GM23338 (cell line): ENCODE results near the gene PVRIG. TPM values are rescaled to one million over a fixed set of nuclear protein-coding genes. Genes with fewer than 3 reads are reported as not detected.
"Not testable (repeated sequence)": the region's sequence is repeated elsewhere in the genome, so short reads cannot be mapped to it uniquely, and the experiment has no call there.

Experiments used
- ATAC-seq: fragments of 200-7000 bp; cut with Tn5 transposase; 3 replicates; pipeline ENCODE4 v1.9.1; 2020
- DNase-seq: peaks from one replicate; pipeline ENCODE4 v3.0.0-alpha.2; 2015; ENCODE audit warnings: low spot score
- H2AFZ ChIP-seq: fragments of 200-600 bp; sonication (generic); 2 replicates; pipeline ENCODE4 v1.8.0; 2016; ENCODE audit warnings: antibody characterized with exemption, mild to moderate bottlenecking, moderate library complexity
- H3F3A ChIP-seq: fragments of 200-600 bp; sonication (generic); replicated peaks from 2 replicates; pipeline ENCODE4 v1.8.0; 2017; ENCODE audit warnings: antibody characterized with exemption, mixed run types, low read depth
- H3K27ac ChIP-seq: fragments of 200-600 bp; sonication (generic); 2 replicates; pipeline ENCODE4 v1.6.1; 2016; ENCODE audit warnings: low read depth
- H3K27me3 ChIP-seq: fragments of 200-600 bp; sonication (generic); 2 replicates; pipeline ENCODE4 v1.8.0; 2016; ENCODE audit warnings: mild to moderate bottlenecking, mixed run types, moderate library complexity; ENCODE audit not compliant: insufficient read depth
- H3K36me3 ChIP-seq: fragments of 200-600 bp; sonication (generic); 2 replicates; pipeline ENCODE4 v1.8.0; 2016; ENCODE audit warnings: mild to moderate bottlenecking; ENCODE audit not compliant: insufficient read depth
- H3K4me1 ChIP-seq: fragments of 200-600 bp; sonication (generic); 2 replicates; pipeline ENCODE4 v1.8.0; 2016; ENCODE audit warnings: mild to moderate bottlenecking, moderate library complexity; ENCODE audit not compliant: insufficient read depth
- H3K4me2 ChIP-seq: fragments of 200-600 bp; sonication (generic); 2 replicates; pipeline ENCODE4 v1.7.1; 2017; ENCODE audit warnings: mixed run types
- H3K4me3 ChIP-seq: fragments of 200-600 bp; sonication (generic); 2 replicates; pipeline ENCODE4 v1.6.1; 2016; ENCODE audit warnings: mixed run types
- H3K79me2 ChIP-seq: fragments of 200-600 bp; sonication (generic); replicated peaks from 2 replicates; pipeline ENCODE4 v1.8.0; 2017; ENCODE audit warnings: mild to moderate bottlenecking; ENCODE audit not compliant: insufficient read depth
- H3K9me2 ChIP-seq: fragments of 200-600 bp; sonication (generic); 2 replicates; pipeline ENCODE4 v1.8.0; 2017; ENCODE audit not compliant: insufficient read depth
- H4K20me1 ChIP-seq: fragments of 200-600 bp; sonication (generic); replicated peaks from 2 replicates; pipeline ENCODE4 v1.8.0; 2017; ENCODE audit warnings: mild to moderate bottlenecking; ENCODE audit not compliant: insufficient read depth
- H3K27ac Mint-ChIP-seq: 2 replicates; pipeline ENCODE4 v1.8.0; 2020; ENCODE audit warnings: inconsistent platforms, mild to moderate bottlenecking, moderate library complexity, mixed read lengths
- H3K27me3 Mint-ChIP-seq: 3 replicates; pipeline ENCODE4 v1.8.0; 2022; ENCODE audit warnings: low read depth, mild to moderate bottlenecking, moderate library complexity, mixed read lengths, inconsistent platforms; ENCODE audit not compliant: insufficient read depth, poor library complexity
- H3K36me3 Mint-ChIP-seq: 3 replicates; pipeline ENCODE4 v1.8.0; 2021; ENCODE audit warnings: low read depth, mild to moderate bottlenecking, inconsistent platforms, moderate library complexity, mixed read lengths
- H3K4me1 Mint-ChIP-seq: 3 replicates; pipeline ENCODE4 v1.8.0; 2020; ENCODE audit warnings: mild to moderate bottlenecking, inconsistent platforms, mixed read lengths
- H3K4me3 Mint-ChIP-seq: 3 replicates; pipeline ENCODE4 v1.8.0; 2021; ENCODE audit warnings: moderate library complexity, mild to moderate bottlenecking, inconsistent platforms, mixed read lengths
- H3K9me3 Mint-ChIP-seq: 3 replicates; pipeline ENCODE4 v1.8.0; 2020; ENCODE audit warnings: moderate library complexity, mild to moderate bottlenecking, inconsistent platforms, mixed read lengths
- ETS1 ChIP-seq: IDR thresholded peaks from 2 replicates; pipeline ENCODE4 v1.6.1; 2016; ENCODE audit warnings: antibody characterized with exemption
- EZH2 ChIP-seq: fragments of 200-600 bp; sonication (generic); IDR thresholded peaks from one replicate; pipeline ENCODE4 v1.8.0; 2017; ENCODE audit warnings: antibody characterized with exemption, mild to moderate bottlenecking, low read depth; ENCODE audit not compliant: unreplicated experiment
- EZH2phosphoT487 ChIP-seq: fragments of 200-600 bp; sonication (generic); IDR thresholded peaks from one replicate; pipeline ENCODE4 v1.8.1; 2018; ENCODE audit warnings: antibody characterized with exemption; ENCODE audit not compliant: unreplicated experiment
- JUNB ChIP-seq: IDR thresholded peaks from one replicate; pipeline ENCODE4 v1.6.1; 2016; ENCODE audit warnings: antibody characterized with exemption; ENCODE audit not compliant: unreplicated experiment
- REST ChIP-seq: IDR thresholded peaks from one replicate; pipeline ENCODE4 v1.6.1; 2018; ENCODE audit warnings: antibody characterized with exemption; ENCODE audit not compliant: unreplicated experiment
- STAT1 ChIP-seq: IDR thresholded peaks from one replicate; pipeline ENCODE4 v1.6.1; 2016; ENCODE audit warnings: antibody characterized with exemption; ENCODE audit not compliant: unreplicated experiment
- ZNF114 ChIP-seq: fragments of 250-450 bp; sonication (Bioruptor Pico); IDR thresholded peaks from 2 replicates; pipeline ENCODE4 v1.5.0; 2020; ENCODE audit warnings: mild to moderate bottlenecking, moderate library complexity
- ZNF331 ChIP-seq: fragments of 250-450 bp; sonication (Bioruptor Pico); IDR thresholded peaks from 2 replicates; pipeline ENCODE4 v1.5.0; 2020; ENCODE audit warnings: low read depth, mild to moderate bottlenecking, moderate library complexity
- ZNF462 ChIP-seq: fragments of 250-450 bp; sonication (Bioruptor Pico); IDR thresholded peaks from 2 replicates; pipeline ENCODE4 v1.5.0; 2020; ENCODE audit warnings: mild to moderate bottlenecking, moderate library complexity
- polyA plus RNA-seq: library from polyadenylated mRNA; unstranded; fragments of >200 nt; fragmentation: Nextera tagmentation; extraction: Ambion mirVana; gene quantifications from 2 replicates; pipeline ENCODE4 v1.2.1, GENCODE V29; 2016
- total RNA-seq: library from RNA; depleted of rRNA; stranded (reverse); fragments of >200 nt; shearing (Covaris generic); gene quantifications from 2 replicates; pipeline ENCODE4 v1.2.3, GENCODE V29; 2014

The PVRIG gene
- total and polyA plus RNA-seq, 2 experiments from 2014 or later = 1.1 TPM; not detected in 1

GRCh38 chr7:100192281-100192862, 27.4 kb upstream of the PVRIG start:
- H3K4me2 ChIP-seq, DNase-seq, H3K4me3 Mint-ChIP-seq, H3K27me3 Mint-ChIP-seq, H3K36me3 ChIP-seq, H3K79me2 ChIP-seq, H3K27ac ChIP-seq, H2AFZ ChIP-seq, H3K4me1 ChIP-seq, H3F3A ChIP-seq, H3K9me2 ChIP-seq, H3K4me3 ChIP-seq, H3K4me1 Mint-ChIP-seq, H3K27me3 ChIP-seq, H4K20me1 ChIP-seq, H3K36me3 Mint-ChIP-seq, H3K27ac Mint-ChIP-seq, ATAC-seq, H3K9me3 Mint-ChIP-seq: not testable (repeated sequence)

- Mint-ChIP-seq H3K27ac (no peak overlapping the region), H3K27me3 (peaks cover 2% of the 10 kb centered on the region), H3K4me3 (no peak overlapping the region), H3K4me1 (peaks cover 10% of the 10 kb centered on the region), H3K36me3 (no peaks in the 10 kb centered on the region), H3K9me3 (no peaks in the 10 kb centered on the region; the same call in 2 of the 3 replicates)
- Histone ChIP-seq H3K4me1 (no peaks in the 10 kb centered on the region), H4K20me1 (no peaks in the 10 kb centered on the region), H3K27ac (no peak overlapping the region), H3K9me2 (no peaks in the 10 kb centered on the region), H3K27me3 (no peaks in the 10 kb centered on the region), H3F3A (no peaks in the 10 kb centered on the region), H2AFZ (no peak overlapping the region), H3K4me2 (no peak overlapping the region), H3K79me2 (no peaks in the 10 kb centered on the region), H3K36me3 (no peaks in the 10 kb centered on the region), H3K4me3 (no peak overlapping the region)
- ATAC-seq (no peak), DNase-seq (no peak)
- TF ChIP-seq STAT1 (no peak), JUNB (no peak), ZNF331 (no peak), EZH2phosphoT487 (no peak), REST (no peak), EZH2 (no peak), ETS1 (no peak), ZNF462 (CRISPR knock-in tag) (no peak), ZNF114 (CRISPR knock-in tag) (no peak)
These were observed 26.8 kb upstream of the PVRIG start for GRCh38 chr7:100192969-100193368.
